Naive thymus-derived CD4-positive, alpha-beta T cell (primary cell): ENCODE results near the gene GIPR. TPM values are rescaled to one million over a fixed set of nuclear protein-coding genes. Genes with fewer than 3 reads are reported as not detected.
"Not testable (repeated sequence)": the region's sequence is repeated elsewhere in the genome, so short reads cannot be mapped to it uniquely, and the experiment has no call there.

Experiments
- ATAC-seq: fragments of 150-1000 bp; cut with Tn5 transposase; 2 replicates; pipeline ENCODE4 v1.10.0; 2021; ENCODE audit warnings: mild to moderate bottlenecking, moderate library complexity
- CTCF ChIA-PET: fragments of 350-600 bp; sonication (Branson Sonifier 250); formaldehyde crosslinking; loops from one replicate; lab custom pipeline; 2021; ENCODE audit warnings: antibody characterized with exemption; lab: Charles Lee
- POLR2A ChIA-PET: fragments of 350-600 bp; sonication (Branson Sonifier 250); formaldehyde crosslinking; loops from one replicate; lab custom pipeline; 2021; ENCODE audit warnings: antibody characterized with exemption, inconsistent platforms; lab: Charles Lee
- DNase-seq, 9 donors: peaks; one replicate each; pipeline versions ENCODE4 v3.0.0 to v3.0.0-alpha.2; 2020 to 2022; ENCODE audit warnings: mixed read lengths in 1 of 9
- H3K27ac ChIP-seq: one replicate; pipeline ENCODE4 v1.7.0; 2013; ENCODE audit warnings: mild to moderate bottlenecking, low read depth, low read length, moderate library complexity
- H3K27me3 ChIP-seq, 2 donors: one replicate each; pipeline ENCODE4 v1.7.0; 2013; ENCODE audit warnings: low read length in 2 of 2, mild to moderate bottlenecking in 2 of 2, moderate library complexity in 2 of 2; ENCODE audit not compliant: control insufficient read depth in 2 of 2, insufficient read depth in 2 of 2
- H3K36me3 ChIP-seq, 3 experiments: 1 replicate in 2 of 3; 2 replicates in 1 of 3; pipeline ENCODE4 v1.7.0; 2013; ENCODE audit warnings: low read length in 3 of 3, mild to moderate bottlenecking in 3 of 3, moderate library complexity in 1 of 3; ENCODE audit not compliant: insufficient read depth in 3 of 3, control insufficient read depth in 2 of 3
- H3K4me1 ChIP-seq, 2 donors: one replicate each; pipeline ENCODE4 v1.7.0; 2013; ENCODE audit warnings: low read length in 2 of 2, mild to moderate bottlenecking in 2 of 2, moderate library complexity in 1 of 2; ENCODE audit not compliant: control insufficient read depth in 2 of 2, insufficient read depth in 2 of 2
- H3K4me3 ChIP-seq: 2 replicates; pipeline ENCODE4 v1.7.0; 2013; ENCODE audit warnings: mild to moderate bottlenecking, low read length
- H3K9me3 ChIP-seq, 3 experiments: 1 replicate in 2 of 3; 2 replicates in 1 of 3; pipeline ENCODE4 v1.7.0; 2013; ENCODE audit warnings: low read length in 3 of 3; ENCODE audit not compliant: control insufficient read depth in 2 of 3
- H3K27ac Mint-ChIP-seq, 9 donors: one replicate each; pipeline ENCODE4 v1.8.0; 2020 to 2022; ENCODE audit warnings: mixed read lengths in 9 of 9, mild to moderate bottlenecking in 8 of 9, moderate library complexity in 5 of 9, inconsistent platforms in 2 of 9
- H3K27me3 Mint-ChIP-seq, 5 donors: one replicate each; pipeline ENCODE4 v1.8.0; 2021 to 2022; ENCODE audit warnings: mixed read lengths in 5 of 5, mild to moderate bottlenecking in 1 of 5
- H3K36me3 Mint-ChIP-seq, 5 donors: one replicate each; pipeline ENCODE4 v1.8.0; 2020 to 2022; ENCODE audit warnings: mixed read lengths in 5 of 5, mild to moderate bottlenecking in 3 of 5, inconsistent platforms in 1 of 5
- H3K4me1 Mint-ChIP-seq, 7 donors: one replicate each; pipeline ENCODE4 v1.8.0; 2020 to 2022; ENCODE audit warnings: mixed read lengths in 7 of 7, mild to moderate bottlenecking in 3 of 7, inconsistent platforms in 1 of 7
- H3K4me3 Mint-ChIP-seq, 10 donors: one replicate each; pipeline ENCODE4 v1.8.0; 2020 to 2022; ENCODE audit warnings: mild to moderate bottlenecking in 10 of 10, mixed read lengths in 10 of 10, moderate library complexity in 6 of 10, inconsistent platforms in 2 of 10
- H3K9me3 Mint-ChIP-seq, 11 donors: one replicate each; pipeline ENCODE4 v1.8.0; 2020 to 2022; ENCODE audit warnings: mixed read lengths in 11 of 11, mild to moderate bottlenecking in 4 of 11, inconsistent platforms in 1 of 11, moderate library complexity in 1 of 11
- intact Hi-C, 2 donors: fragments of 100-400 bp; cut with micrococcal nuclease; formaldehyde crosslinking; loops; one replicate each; pipeline ENCODE4 v1.15.1; 2023
- microRNA-seq: library from miRNA; unstranded; fragments of <30 nt; microRNA quantifications from one replicate; pipeline ENCODE4 v1.2.0, GENCODE V29; 2022; ENCODE audit warnings: borderline microRNAs expressed
- polyA plus RNA-seq, 2 donors: library from polyadenylated mRNA; unstranded; fragments of 300-500 nt; fragmentation: Illumina TruSeq; gene quantifications; one replicate each; pipeline ENCODE4 v1.2.3, GENCODE V29; 2021
- total RNA-seq, 6 experiments: library from RNA in 5 of 6; stranded (reverse) in 5 of 6; gene quantifications; 1 replicate in 5 of 6; 2 replicates in 1 of 6; pipeline ENCODE4 v1.2.3 and lab custom pipeline; 2021 to 2026

The GIPR gene
- total and polyA plus RNA-seq, 7 experiments from 2014 or later, result 0.15 to 7.4 (median 5.6) TPM; not detected in 1

GRCh38 chr19:45720065-45720464, 52.0 kb downstream of the GIPR start:
- H3K9me3 Mint-ChIP-seq, H3K27me3 ChIP-seq, intact Hi-C loops, H3K27ac ChIP-seq, H3K4me3 ChIP-seq, H3K9me3 ChIP-seq, ATAC-seq, H3K27me3 Mint-ChIP-seq, DNase-seq: not testable (repeated sequence)
- POLR2A ChIA-PET, result interaction anchor here (5.1 kb wide), 1 partner anchor 10 kb away, joined by 29 read pairs; the partner anchor contains the start of gene FBXO46
- CTCF ChIA-PET, result interaction anchor here (0.6 to 0.7 kb wide), 2 partner anchors 74 to 1907 kb away, joined by 3 to 4 read pairs; no protein-coding TSS in a partner anchor
- H3K4me3 Mint-ChIP-seq, result peak overlapping the region in 1 of 10 donors; percentile 45
- Histone ChIP-seq H3K4me1 (peaks cover 17 to 22% of the 10 kb centered on the region in 2 donors), H3K36me3 (peaks cover 0 to 18% (median 0%) of the 10 kb centered on the region in 3 experiments)
- H3K4me1 Mint-ChIP-seq, result peaks cover 24 to 49% (median 40%) of the 10 kb centered on the region in 7 donors
- H3K36me3 Mint-ChIP-seq, result peaks cover 0 to 24% (median 14%) of the 10 kb centered on the region in 5 donors
- peak overlapping the region in 4 of 9 donors; percentile 28 to 84 (median 38) for H3K27ac Mint-ChIP-seq

- H3K9me3 Mint-ChIP-seq, H3K27ac ChIP-seq, H3K4me3 ChIP-seq, H3K27me3 ChIP-seq, CTCF ChIA-PET, ATAC-seq, H3K36me3 ChIP-seq, intact Hi-C loops, H3K27me3 Mint-ChIP-seq, H3K9me3 ChIP-seq, DNase-seq: not testable (repeated sequence)
- Mint-ChIP-seq H3K4me3 (peak overlapping the region in 4 of 10 donors; percentile 5 to 98 (median 53)), H3K4me1 (peaks cover 27 to 48% (median 38%) of the 10 kb centered on the region in 7 donors), H3K36me3 (peaks cover 0 to 10% (median 5%) of the 10 kb centered on the region in 5 donors), H3K27ac (peak overlapping the region in 4 of 9 donors; percentile 33 to 72 (median 54))
- POLR2A ChIA-PET, result interaction anchor here (3.2 kb wide), 1 partner anchor 10 kb away, joined by 29 read pairs; no protein-coding TSS in a partner anchor
- peaks cover 6 to 14% of the 10 kb centered on the region in 2 donors for H3K4me1 ChIP-seq
Observed at GRCh38 chr19:45728683-45729082, 60.7 kb downstream of the GIPR start.

- ChIA-PET POLR2A (interaction anchor here (1.0 to 3.2 kb wide), 7 partner anchors 10 to 172 kb away, joined by 3 to 29 read pairs (median 3); partner anchors contain the start of genes MYPOP, QPCTL and SNRPD2), CTCF (interaction anchor here (0.6 to 1.1 kb wide), 2 partner anchors 13 to 38 kb away, joined by 3 read pairs; partner anchors contain the start of gene QPCTL)
- H3K4me1 ChIP-seq, result peaks cover 6 to 14% of the 10 kb centered on the region in 2 donors
- ATAC-seq (no peak), DNase-seq (peak in 1 of 9 donors; percentile 33)
- H3K27ac ChIP-seq, result peak overlapping the region; percentile 92
- H3K4me3 Mint-ChIP-seq, result peak overlapping the region; percentile 85 to 98 (median 92)
- peaks cover 27 to 41% (median 33%) of the 10 kb centered on the region in 7 donors for H3K4me1 Mint-ChIP-seq
- no peaks in the 10 kb centered on the region for H3K27me3 Mint-ChIP-seq
- H3K27me3 ChIP-seq, result no peaks in the 10 kb centered on the region
- H3K4me3 ChIP-seq, result peak overlapping the region; percentile 96
- H3K36me3 ChIP-seq, result peaks cover 0 to 5% (median 0%) of the 10 kb centered on the region in 3 experiments
- peak overlapping the region; percentile 60 to 93 (median 91) for H3K27ac Mint-ChIP-seq
- no peaks in the 10 kb centered on the region for H3K9me3 Mint-ChIP-seq
- H3K9me3 ChIP-seq, result no peaks in the 10 kb centered on the region
- intact Hi-C loops, result loop anchor here (1.0 to 5.0 kb wide), 9 partner anchors 13 to 323 kb away; partner anchors contain the start of genes QPCTL (in 2 of the 2), SYMPK (in 2 of the 2), DMWD (in 1 of the 2) and IRF2BP1 (in 1 of the 2)
- H3K36me3 Mint-ChIP-seq, result peaks cover 0 to 7% (median 3%) of the 10 kb centered on the region in 5 donors
Observed at GRCh38 chr19:45729800-45730290, 61.8 kb downstream of the GIPR start.

GRCh38 chr19:45730368-45731288, 62.6 kb downstream of the GIPR start, which contains the start of gene FBXO46:
FBXO46 (minus strand) TSS chr19:45730896; CDS start chr19:45713495, 17,401 bp downstream.
- peaks cover 6 to 14% of the 10 kb centered on the region in 2 donors for H3K4me1 ChIP-seq
- ChIA-PET POLR2A (interaction anchor here (1.0 to 3.2 kb wide), 9 partner anchors 10 to 171 kb away, joined by 3 to 29 read pairs (median 3); partner anchors contain the start of genes MYPOP, QPCTL, SIX5 and SNRPD2), CTCF (interaction anchor here (0.6 to 1.1 kb wide), 4 partner anchors 14 to 691 kb away, joined by 3 read pairs; partner anchors contain the start of gene QPCTL)
- no peaks in the 10 kb centered on the region for H3K27me3 ChIP-seq
- peak within 1 kb of the TSS; percentile 96 for H3K4me3 ChIP-seq
- no peaks in the 10 kb centered on the region for H3K9me3 ChIP-seq
- peak; percentile 99 for ATAC-seq
- H3K27ac ChIP-seq, result peak within 1 kb of the TSS; percentile 92
- DNase-seq, result peak; percentile 74 to 94 (median 90)
- Mint-ChIP-seq H3K9me3 (no peaks in the 10 kb centered on the region), H3K4me3 (peak within 1 kb of the TSS; percentile 85 to 98 (median 92)), H3K27ac (peak within 1 kb of the TSS; percentile 60 to 93 (median 91)), H3K27me3 (peaks cover 0 to under 1% (median 0%) of the 10 kb centered on the region in 5 donors), H3K4me1 (peaks cover 27 to 41% (median 33%) of the 10 kb centered on the region in 7 donors), H3K36me3 (peaks cover 0 to 7% (median 3%) of the 10 kb centered on the region in 5 donors)
- H3K36me3 ChIP-seq, result peaks cover 0 to 5% (median 0%) of the 10 kb centered on the region in 3 experiments
- intact Hi-C loops, result loop anchor here (1.0 to 5.0 kb wide), 12 partner anchors 13 to 323 kb away; partner anchors contain the start of genes IRF2BP1 (in 2 of the 2), QPCTL (in 2 of the 2), SYMPK (in 2 of the 2) and DMWD (in 1 of the 2)

Small RNA genes within 50 kb of the gene (microRNA-seq; reads per million reads assigned to microRNA genes)
- gene MIR330 (63.2 reads per million, percentile 49 among the genes with 10 or more reads in this experiment), gene MIR642A (not detected), gene MIR642B (not detected)

Other genes starting within 250 kb of the GIPR start
- gene ERCC1, start 244.3 kb upstream of the GIPR start, total RNA-seq, result 10 to 100 TPM; 45.1 to 88.2 (median 53.4) TPM
- 10 to 100 TPM; 31.7 to 32.7 TPM for gene ERCC1, start 244.3 kb upstream of the GIPR start, polyA plus RNA-seq
- gene FOSB, start 200.2 kb upstream of the GIPR start, total RNA-seq, result 1,000 to 10,000 TPM in 1 of 5 experiments, 100 to 1,000 TPM in 1, 10 to 100 TPM in 2, 1 to 10 TPM in 1; 2.1 to 1,925 (median 22.8) TPM
- gene FOSB, start 200.2 kb upstream of the GIPR start, polyA plus RNA-seq, result 1 to 10 TPM; 3.0 to 5.3 TPM
- gene RTN2, start 171.2 kb upstream of the GIPR start, total RNA-seq, result 1 to 10 TPM in 4 of 5 experiments, under 1 TPM in 1; 0.86 to 3.1 (median 2.4) TPM
- gene RTN2, start 171.2 kb upstream of the GIPR start, polyA plus RNA-seq, result under 1 TPM; 0.30 to 0.37 TPM
- 1 to 10 TPM; 1.3 to 8.5 (median 7.8) TPM for gene PPM1N, start 169.8 kb upstream of the GIPR start, total RNA-seq
- 1 to 10 TPM; 2.8 to 4.0 TPM for gene PPM1N, start 169.8 kb upstream of the GIPR start, polyA plus RNA-seq
- 100 to 1,000 TPM in 2 of 5 experiments, 10 to 100 TPM in 3; 71.3 to 206 (median 82.6) TPM for gene VASP, start 160.7 kb upstream of the GIPR start, total RNA-seq
- gene VASP, start 160.7 kb upstream of the GIPR start, polyA plus RNA-seq, result 10 to 100 TPM; 27.0 to 39.7 TPM
- gene OPA3, start 83.4 kb upstream of the GIPR start, total RNA-seq, result 10 to 100 TPM in 1 of 5 experiments, 1 to 10 TPM in 4; 7.8 to 14.3 (median 9.0) TPM
- 10 to 100 TPM in 1 of 2 donors, 1 to 10 TPM in 1; 9.2 to 26.1 TPM for gene OPA3, start 83.4 kb upstream of the GIPR start, polyA plus RNA-seq
- gene GPR4, start 66.0 kb upstream of the GIPR start, total RNA-seq, result not detected
- gene GPR4, start 66.0 kb upstream of the GIPR start, polyA plus RNA-seq, result not detected
- gene EML2, start 28.8 kb upstream of the GIPR start, total RNA-seq, result 100 to 1,000 TPM in 1 of 5 experiments, 10 to 100 TPM in 4; 57.4 to 128 (median 58.6) TPM
- gene EML2, start 28.8 kb upstream of the GIPR start, polyA plus RNA-seq, result 10 to 100 TPM; 11.3 to 17.5 TPM
- gene SNRPD2, start 23.7 kb downstream of the GIPR start, total RNA-seq, result 100 to 1,000 TPM; 301 to 537 (median 405) TPM
- 1,000 to 10,000 TPM; 1,209 to 1,262 TPM for gene SNRPD2, start 23.7 kb downstream of the GIPR start, polyA plus RNA-seq
- 1 to 10 TPM; 6.1 to 8.9 (median 7.9) TPM for gene QPCTL, start 24.4 kb downstream of the GIPR start, total RNA-seq
- gene QPCTL, start 24.4 kb downstream of the GIPR start, polyA plus RNA-seq, result 1 to 10 TPM; 1.2 to 1.9 TPM
- gene FBXO46, start 62.7 kb downstream of the GIPR start, total RNA-seq, result 10 to 100 TPM; 21.2 to 52.9 (median 36.6) TPM
- 10 to 100 TPM; 11.1 to 17.5 TPM for gene FBXO46, start 62.7 kb downstream of the GIPR start, polyA plus RNA-seq
- not detected for gene MEIOSIN, start 65.2 kb downstream of the GIPR start, total RNA-seq
- gene MEIOSIN, start 65.2 kb downstream of the GIPR start, polyA plus RNA-seq, result not detected
- 1 to 10 TPM in 4 of 5 experiments, under 1 TPM in 1; 0.92 to 2.3 (median 1.1) TPM for gene SIX5, start 101.0 kb downstream of the GIPR start, total RNA-seq
- under 1 TPM; 0.15 to 0.17 TPM for gene SIX5, start 101.0 kb downstream of the GIPR start, polyA plus RNA-seq
- 10 to 100 TPM; 15.0 to 33.9 (median 25.2) TPM for gene DMPK, start 114.3 kb downstream of the GIPR start, total RNA-seq
- 1 to 10 TPM in 1 of 2 donors, under 1 TPM in 1; 0.20 to 1.8 TPM for gene DMPK, start 114.3 kb downstream of the GIPR start, polyA plus RNA-seq
- 10 to 100 TPM; 18.7 to 43.2 (median 35.4) TPM for gene DMWD, start 124.6 kb downstream of the GIPR start, total RNA-seq
- 1 to 10 TPM; 3.7 to 7.2 TPM for gene DMWD, start 124.6 kb downstream of the GIPR start, polyA plus RNA-seq
- under 1 TPM; 0.20 to 0.78 (median 0.56) TPM for gene RSPH6A, start 147.1 kb downstream of the GIPR start, total RNA-seq
- not detected for gene RSPH6A, start 147.1 kb downstream of the GIPR start, polyA plus RNA-seq
- 100 to 1,000 TPM in 1 of 5 experiments, 10 to 100 TPM in 4; 81.3 to 110 (median 96.4) TPM for gene SYMPK, start 194.9 kb downstream of the GIPR start, total RNA-seq
- 10 to 100 TPM in 1 of 2 donors, 1 to 10 TPM in 1; 9.9 to 22.7 TPM for gene SYMPK, start 194.9 kb downstream of the GIPR start, polyA plus RNA-seq
- gene FOXA3, start 196.1 kb downstream of the GIPR start, total RNA-seq, result not detected
- gene FOXA3, start 196.1 kb downstream of the GIPR start, polyA plus RNA-seq, result not detected
- gene IRF2BP1, start 217.9 kb downstream of the GIPR start, total RNA-seq, result 10 to 100 TPM; 16.4 to 38.7 (median 26.5) TPM
- 10 to 100 TPM in 1 of 2 donors, 1 to 10 TPM in 1; 6.2 to 11.6 TPM for gene IRF2BP1, start 217.9 kb downstream of the GIPR start, polyA plus RNA-seq
- 10 to 100 TPM in 3 of 5 experiments, 1 to 10 TPM in 2; 7.0 to 14.5 (median 11.2) TPM for gene MYPOP, start 234.4 kb downstream of the GIPR start, total RNA-seq
- under 1 TPM; 0.15 to 0.40 TPM for gene MYPOP, start 234.4 kb downstream of the GIPR start, polyA plus RNA-seq
- gene NANOS2, start 246.6 kb downstream of the GIPR start, total RNA-seq, result not detected
- gene NANOS2, start 246.6 kb downstream of the GIPR start, polyA plus RNA-seq, result not detected